Esophagus (tissue), 2 donors: Measurements from ENCODE around the gene AGL. TPM values are rescaled to one million over a fixed set of nuclear protein-coding genes. Genes with fewer than 3 reads are reported as not detected.
A peak's percentile ranks its signal among the peaks of the same experiment; 100 is the strongest.
"Not testable (repeated sequence)": the region's sequence is repeated elsewhere in the genome, so short reads cannot be mapped to it uniquely, and the experiment has no call there.

ENCODE experiments used
- H3K27ac ChIP-seq, 2 donors: one replicate each; pipeline ENCODE4 v1.5.1; 2013; ENCODE audit warnings: low read depth in 2 of 2, mild to moderate bottlenecking in 2 of 2, inconsistent platforms in 1 of 2, low read length in 1 of 2, moderate library complexity in 1 of 2
- H3K27me3 ChIP-seq, 2 donors: one replicate each; pipeline ENCODE4 v1.6.1; 2013; ENCODE audit warnings: low read length in 2 of 2, control low read depth in 1 of 2, mild to moderate bottlenecking in 1 of 2; ENCODE audit not compliant: insufficient read depth in 2 of 2, control insufficient read depth in 1 of 2
- H3K36me3 ChIP-seq, 2 donors: one replicate each; pipeline ENCODE4 v1.6.1; 2013; ENCODE audit warnings: low read length in 1 of 2; ENCODE audit not compliant: control insufficient read depth in 2 of 2, insufficient read depth in 2 of 2
- H3K4me1 ChIP-seq, 2 donors: one replicate each; pipeline ENCODE4 v1.6.1; 2013; ENCODE audit warnings: low read length in 1 of 2; ENCODE audit not compliant: control insufficient read depth in 2 of 2, insufficient read depth in 2 of 2
- H3K4me3 ChIP-seq, 2 donors: one replicate each; pipeline ENCODE4 v1.5.1; 2013; ENCODE audit warnings: low read length in 2 of 2, mild to moderate bottlenecking in 2 of 2, low read depth in 1 of 2, moderate library complexity in 1 of 2
- H3K9me3 ChIP-seq, 2 donors: one replicate each; pipeline ENCODE4 v1.6.1; 2013; ENCODE audit warnings: mild to moderate bottlenecking in 2 of 2, low read depth in 1 of 2, low read length in 1 of 2, moderate library complexity in 1 of 2; ENCODE audit not compliant: control insufficient read depth in 2 of 2, insufficient read depth in 1 of 2
- WGBS, 2 donors: extraction: QIAGEN DNeasy Blood & Tissue Kit; methylation state at CpG; one replicate each; pipeline ENCODE4 v1.1.7; 2013; 5-methylcytosine and 5-hydroxymethylcytosine counted together
- polyA plus RNA-seq, 2 donors: library from polyadenylated mRNA; stranded (reverse); fragments of 200-250 nt; gene quantifications; one replicate each; pipeline ENCODE4 v1.2.3, GENCODE V29; 2013
- donor health status: healthy with polysubstance abuse.
- donor health status: Bipolar disorder and iron deficiency.

AGL gene
- polyA plus RNA-seq, 2 donors, result 7.2 to 8.9 TPM

GRCh38 chr1:99969260-99969728 is 119.1 kb downstream of the AGL start:
- H3K36me3 ChIP-seq, result no peaks in the 10 kb centered on the region
- no peaks in the 10 kb centered on the region for H3K9me3 ChIP-seq
- WGBS, 2 donors, result 11 to 14% methylated on average over 6 of the region's 6 CpGs
- no peaks in the 10 kb centered on the region for H3K27me3 ChIP-seq
- H3K4me3 ChIP-seq, result peak overlapping the region; percentile 78 to 99
- peaks cover 0 to 4% of the 10 kb centered on the region in 2 donors for H3K4me1 ChIP-seq
- peak overlapping the region; percentile 88 to 95 for H3K27ac ChIP-seq

- Histone ChIP-seq H3K4me1 (peaks cover 0 to 4% of the 10 kb centered on the region in 2 donors), H3K27ac (peak within 1 kb of the TSS; percentile 88 to 95), H3K36me3 (peaks cover 0 to 2% of the 10 kb centered on the region in 2 donors), H3K9me3 (no peaks in the 10 kb centered on the region), H3K27me3 (no peaks in the 10 kb centered on the region), H3K4me3 (peak within 1 kb of the TSS; percentile 78 to 99)
- WGBS, 2 donors, result 0 to 1% methylated on average over 72 to 74 of the region's 74 CpGs
These were observed 119.8 kb downstream of the AGL start, which contains the start of gene SLC35A3 for GRCh38 chr1:99969729-99970621. SLC35A3 (plus strand) TSS chr1:99969996; CDS start chr1:99993555, 23,559 bp downstream.

- H3K9me3 ChIP-seq, result no peaks in the 10 kb centered on the region
- H3K27ac ChIP-seq, result peak overlapping the region in 1 of 2 donors; percentile 95
- H3K4me1 ChIP-seq, result peaks cover 0 to 4% of the 10 kb centered on the region in 2 donors
- 44 to 54% methylated on average over 7 of the region's 7 CpGs for WGBS, 2 donors
- H3K27me3 ChIP-seq, result no peaks in the 10 kb centered on the region
- H3K36me3 ChIP-seq, result peaks cover 0 to 3% of the 10 kb centered on the region in 2 donors
- peak overlapping the region; percentile 78 to 99 for H3K4me3 ChIP-seq
These were observed 120.6 kb downstream of the AGL start for GRCh38 chr1:99970713-99971255.

GRCh38 chr1:99972066-99972465 is 121.9 kb downstream of the AGL start:
- not testable (repeated sequence) for H3K4me3 ChIP-seq
- 91 to 92% methylated on average over 7 of the region's 7 CpGs for WGBS, 2 donors

More at GRCh38 chr1:99972066-99972465, 121.9 kb downstream of the AGL start:
- H3K4me1 ChIP-seq, H3K36me3 ChIP-seq, H3K27me3 ChIP-seq, H3K27ac ChIP-seq, H3K9me3 ChIP-seq: not testable (repeated sequence)

Other genes starting within 250 kb of the AGL start
- gene PALMD, start 204.2 kb upstream of the AGL start, polyA plus RNA-seq, result 10 to 100 TPM; 18.3 to 35.9 TPM
- 1 to 10 TPM; 2.3 to 5.2 TPM for gene FRRS1, start 83.7 kb upstream of the AGL start, polyA plus RNA-seq
- gene SLC35A3, start 119.6 kb downstream of the AGL start, polyA plus RNA-seq, result 10 to 100 TPM in 1 of 2 donors, 1 to 10 TPM in 1; 9.4 to 16.7 TPM